NCI-H226 (cell line): Measurements from ENCODE around the gene MROH2A.
A peak's percentile ranks its signal among the peaks of the same experiment; 100 is the strongest.

ENCODE experiments used
- DNase-seq: peaks from one replicate; pipeline ENCODE4 v3.0.0-alpha.2; 2015

MROH2A gene

DNA sequence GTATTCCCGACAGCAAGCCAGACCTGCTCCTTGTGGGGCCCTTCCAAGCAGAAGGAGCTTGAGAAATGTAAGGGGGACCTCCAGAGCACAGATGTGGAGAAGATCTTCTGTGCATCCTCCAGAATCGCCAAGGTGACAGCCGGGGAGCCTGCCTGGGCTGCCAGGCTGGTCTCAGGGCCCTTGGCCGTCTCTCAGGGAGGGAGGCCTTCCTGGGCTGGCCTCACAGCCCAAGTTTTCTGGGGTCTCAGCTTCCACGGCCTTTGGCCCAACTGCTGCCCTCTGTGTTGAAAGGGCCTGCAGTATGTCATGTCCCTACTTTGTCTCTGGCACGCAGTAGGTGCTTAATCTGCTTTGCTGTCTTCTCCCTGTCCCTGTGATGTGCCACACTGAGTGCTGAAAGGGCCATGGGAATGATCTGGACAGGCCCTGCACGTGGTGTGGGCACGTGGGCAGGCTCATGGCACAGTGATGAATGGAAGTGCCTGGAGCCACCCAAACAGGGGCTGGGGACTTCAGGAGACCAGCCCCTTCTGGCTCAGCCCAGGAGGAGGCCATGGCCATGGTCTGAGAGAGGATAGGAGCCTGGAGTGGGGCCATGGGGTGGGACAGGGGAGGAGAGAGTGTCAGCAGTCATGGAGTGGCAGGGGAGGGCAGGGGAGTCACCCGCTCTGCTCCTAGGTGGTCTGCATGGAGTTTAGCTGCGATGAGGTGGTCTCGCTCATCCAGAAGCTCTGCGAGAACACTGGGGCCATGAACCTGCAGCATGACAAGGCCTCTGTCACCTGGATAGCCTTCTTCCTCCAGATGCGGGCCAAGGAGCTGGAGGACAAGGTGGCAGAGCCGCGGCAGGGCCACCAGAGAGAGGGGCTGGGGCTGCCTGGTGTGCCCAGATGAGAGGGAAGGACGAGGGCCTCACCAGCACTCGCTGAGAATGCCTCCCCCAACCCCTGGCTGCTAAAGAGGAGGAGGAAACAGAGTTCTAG lies 40.8 kb downstream of the MROH2A start:
- DNase-seq, result no peak

DNA sequence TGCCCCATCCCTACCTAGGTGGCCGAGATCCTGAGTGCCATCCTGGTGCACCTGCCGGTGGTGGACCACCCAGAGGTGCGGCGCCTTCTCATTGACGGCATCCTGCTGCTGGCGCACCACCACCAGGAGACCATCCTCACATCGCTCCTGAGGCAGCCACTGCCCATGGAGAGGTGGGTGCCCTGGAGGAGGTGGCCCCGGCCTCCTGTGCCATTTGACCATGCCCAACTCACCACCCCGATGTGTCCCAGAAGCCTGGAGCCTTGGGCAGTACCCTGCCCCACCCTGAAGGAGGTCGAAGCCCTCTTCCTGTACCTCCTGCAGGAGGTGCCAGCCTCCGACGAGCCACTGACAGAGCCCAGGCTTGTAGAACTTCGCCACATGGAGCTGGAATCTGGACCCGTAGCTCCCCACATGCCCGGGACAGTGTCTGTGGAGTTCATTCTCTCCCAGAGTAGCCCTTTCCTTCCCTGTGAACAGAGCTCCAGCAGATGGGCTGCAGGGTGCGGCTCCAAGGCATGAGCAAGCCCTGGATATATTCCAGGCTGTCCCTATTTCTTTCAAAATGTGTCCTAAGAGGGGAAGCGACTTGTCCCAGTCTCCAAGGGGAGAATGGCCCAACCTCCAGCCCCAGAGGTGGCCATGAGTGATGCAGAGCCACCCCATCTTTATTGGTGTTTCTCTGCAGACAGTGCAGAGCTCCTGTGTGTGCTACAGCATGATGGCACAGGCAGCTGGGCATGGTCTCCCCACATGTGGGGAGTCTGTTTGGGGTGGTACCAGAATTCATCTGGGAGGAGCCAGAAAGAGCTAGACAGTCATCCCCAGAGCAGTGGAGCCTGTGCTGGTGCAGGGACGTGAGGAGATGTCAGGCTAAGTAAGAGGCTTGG lies 42.0 kb downstream of the MROH2A start:
- no peak for DNase-seq

GRCh38 chr2:233820774-233821105 lies 42.6 kb downstream of the MROH2A start:
- DNase-seq, result no peak

DNA sequence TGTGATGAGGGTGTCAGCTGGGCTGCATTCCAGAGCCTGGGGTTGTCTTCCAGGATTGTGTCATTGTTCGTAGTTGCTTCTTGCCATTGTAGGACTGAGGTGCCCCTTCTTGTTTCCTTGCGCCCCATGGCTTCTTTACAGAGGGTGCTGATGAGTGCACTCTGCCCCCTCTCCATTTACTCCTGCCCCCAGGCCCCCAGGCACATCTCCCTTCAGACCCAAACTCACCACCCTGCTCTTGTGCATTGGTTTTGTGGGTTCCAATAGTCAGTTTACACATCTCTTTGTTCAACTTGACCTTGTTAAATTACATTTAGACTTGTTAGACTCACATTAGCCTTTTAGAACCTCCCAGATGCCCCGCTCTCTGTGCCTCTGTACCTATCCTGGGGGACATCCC lies 43.1 kb downstream of the MROH2A start:
- DNase-seq, result no peak

- no peak for DNase-seq
Observed at GRCh38 chr2:233821709-233822100, 43.6 kb downstream of the MROH2A start.

DNA sequence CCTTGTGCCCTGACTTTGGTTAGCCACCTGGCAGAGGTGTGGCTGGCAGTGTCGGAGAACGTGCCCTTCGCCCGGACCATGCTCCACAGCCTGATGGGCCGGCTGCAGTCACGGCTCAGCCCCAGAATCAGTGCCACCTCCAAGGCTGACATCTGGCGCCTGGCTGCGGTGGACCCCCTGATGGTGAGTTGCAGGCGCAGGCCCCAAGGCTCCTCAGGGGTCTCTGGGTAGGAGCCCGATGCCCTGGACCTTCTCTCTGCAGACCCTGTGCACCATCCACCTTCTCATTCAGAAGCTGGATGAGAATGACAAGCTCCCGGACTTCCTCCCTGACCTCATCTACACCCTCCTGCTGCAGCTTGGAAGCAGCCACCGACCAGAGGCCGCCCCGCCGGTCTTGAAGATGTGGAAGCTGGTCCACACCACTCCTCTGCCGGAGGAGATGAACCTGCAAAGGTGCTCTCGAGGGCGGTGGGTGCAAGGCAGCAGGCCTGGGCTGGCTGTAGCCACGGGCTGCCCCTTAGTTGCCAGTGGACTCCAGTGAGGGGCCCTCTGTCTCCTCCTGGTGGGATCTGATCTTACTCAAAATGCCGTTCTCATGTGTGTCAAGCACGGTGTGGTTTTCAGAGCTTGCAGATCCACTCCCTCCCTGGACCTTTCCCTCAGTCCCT lies 44.1 kb downstream of the MROH2A start:
- DNase-seq, result no peak

- DNase-seq, result peak; percentile 12
Observed at GRCh38 chr2:233822781-233823730, 44.9 kb downstream of the MROH2A start.

DNA sequence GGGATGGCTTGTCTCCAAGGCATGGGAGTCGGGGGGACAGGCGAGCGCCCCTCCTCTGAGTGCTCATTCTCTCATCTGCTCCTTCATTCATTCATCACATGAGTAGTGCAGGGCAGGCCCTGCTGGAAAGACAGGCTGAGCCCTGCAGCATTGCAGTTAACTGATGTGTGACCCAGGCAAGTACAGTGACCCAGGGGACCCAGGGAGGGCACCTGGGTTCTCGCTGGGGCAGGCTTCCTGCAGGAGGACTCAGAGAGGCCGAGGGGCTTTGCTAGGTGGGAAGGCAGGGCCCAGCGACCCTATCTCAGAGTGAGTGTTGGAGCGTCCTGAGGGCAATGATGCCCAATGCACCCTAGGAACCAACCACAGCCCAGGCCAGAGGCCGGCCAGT lies 45.6 kb downstream of the MROH2A start:
- no peak for DNase-seq

GRCh38 chr2:233824373-233824772 lies 46.2 kb downstream of the MROH2A start:
- DNase-seq, result no peak

GRCh38 chr2:233828546-233829192 lies 50.5 kb downstream of the MROH2A start:
- no peak for DNase-seq

- DNase-seq, result no peak
Observed at GRCh38 chr2:233829193-233830110, 51.3 kb downstream of the MROH2A start.

- no peak for DNase-seq
Observed at GRCh38 chr2:233830111-233830802, 52.1 kb downstream of the MROH2A start.

- no peak for DNase-seq
Observed at GRCh38 chr2:233831011-233831721, 53.0 kb downstream of the MROH2A start.

- no peak for DNase-seq
Observed at GRCh38 chr2:233831861-233832260, 53.7 kb downstream of the MROH2A start.

- peak; percentile 37 for DNase-seq
Observed at GRCh38 chr2:233832414-233832813, 54.3 kb downstream of the MROH2A start.

DNA sequence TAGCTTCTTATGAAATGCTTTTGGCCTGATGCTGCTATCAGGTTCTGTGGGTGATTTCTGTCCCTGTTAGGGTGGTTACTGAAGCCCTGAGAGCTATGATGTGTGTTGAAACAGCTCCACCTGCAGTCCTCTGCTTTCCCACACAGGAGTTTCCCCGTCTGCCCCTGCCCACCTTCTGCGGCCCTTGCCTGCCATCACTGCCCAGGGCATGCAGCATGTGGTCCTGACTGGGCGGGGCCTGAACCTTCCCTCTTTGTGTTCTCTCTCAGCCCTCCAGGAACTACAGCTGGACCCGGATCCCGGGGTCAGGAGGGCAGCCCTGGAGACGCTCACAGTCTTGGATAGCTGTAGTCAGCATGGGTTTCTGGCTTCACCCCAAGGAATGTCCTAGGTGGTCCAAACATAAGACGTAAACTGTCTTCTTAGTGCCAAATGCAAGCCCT lies 54.8 kb downstream of the MROH2A start:
- peak; percentile 69 for DNase-seq

DNA sequence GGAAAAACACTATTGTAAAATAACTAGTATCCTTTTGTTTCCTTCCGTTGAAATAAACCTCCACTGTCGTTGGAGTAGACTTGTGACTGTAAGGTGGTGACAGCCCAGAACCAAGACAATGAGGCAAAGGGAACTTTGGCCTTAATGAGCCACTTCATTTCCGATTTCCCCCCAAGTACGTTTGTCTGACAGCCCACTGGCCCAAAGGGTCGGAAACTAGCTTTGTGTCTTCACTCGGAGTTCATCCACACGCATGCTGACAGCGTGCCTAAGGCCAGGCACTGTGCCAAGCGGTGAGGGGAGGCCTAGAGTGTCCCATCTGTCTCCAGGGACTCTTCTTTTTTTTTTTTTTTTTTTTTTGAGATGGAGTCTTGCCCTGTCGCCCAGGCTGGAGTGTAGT lies 55.2 kb downstream of the MROH2A start:
- DNase-seq, result no peak

DNA sequence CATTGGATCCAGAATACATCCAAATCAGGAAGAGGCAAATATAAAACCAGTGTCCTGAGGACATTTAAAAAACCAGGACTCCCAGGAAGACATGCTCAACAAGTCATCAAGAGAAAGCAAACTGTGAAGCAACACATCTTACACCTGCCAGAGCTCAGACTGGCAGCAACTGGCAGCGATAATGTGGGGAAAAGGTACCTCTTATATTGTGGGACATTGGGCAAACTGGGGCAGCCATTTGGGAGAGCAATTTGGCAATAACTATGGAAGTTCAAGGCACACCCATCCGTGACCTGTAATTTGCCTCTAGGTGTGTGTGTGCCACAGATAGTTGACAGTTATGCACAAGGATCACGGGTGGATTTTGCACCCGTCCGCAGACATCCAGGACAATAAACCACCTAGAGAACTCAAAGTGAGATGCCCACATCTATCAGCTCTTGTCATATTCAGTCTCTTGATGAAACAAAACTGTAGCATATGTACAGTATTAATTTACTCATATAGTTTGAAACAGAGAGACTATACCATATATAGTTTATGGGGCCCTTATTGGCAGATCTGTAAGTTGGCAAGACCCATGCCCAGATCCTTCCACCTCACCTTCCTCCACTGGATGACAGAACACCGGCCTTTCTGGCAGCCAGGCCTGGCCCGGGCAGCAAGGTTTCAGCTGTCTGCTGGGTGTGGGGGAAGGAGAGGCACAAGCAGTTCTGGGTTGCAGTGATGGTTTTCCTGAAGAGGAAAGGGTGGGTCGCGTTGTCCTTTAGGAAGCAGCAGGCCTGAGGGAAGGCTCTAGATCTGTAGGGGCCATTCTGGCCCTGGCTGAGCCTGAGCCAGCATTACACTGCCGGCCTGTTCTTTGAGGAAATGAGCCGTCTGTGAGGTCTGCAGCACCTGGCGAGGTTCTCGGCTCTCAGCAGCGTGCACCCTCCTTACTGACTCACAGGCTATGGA lies 57.4 kb downstream of the MROH2A start:
- no peak for DNase-seq
